ENCODE data around the gene NDRG3. TPM values are rescaled to one million over a fixed set of nuclear protein-coding genes. Genes with fewer than 3 reads are reported as not detected.

Gene NDRG3
- total and polyA plus RNA-seq, 4 donors, result 12.2 to 20.8 (median 17.7) TPM

DNA sequence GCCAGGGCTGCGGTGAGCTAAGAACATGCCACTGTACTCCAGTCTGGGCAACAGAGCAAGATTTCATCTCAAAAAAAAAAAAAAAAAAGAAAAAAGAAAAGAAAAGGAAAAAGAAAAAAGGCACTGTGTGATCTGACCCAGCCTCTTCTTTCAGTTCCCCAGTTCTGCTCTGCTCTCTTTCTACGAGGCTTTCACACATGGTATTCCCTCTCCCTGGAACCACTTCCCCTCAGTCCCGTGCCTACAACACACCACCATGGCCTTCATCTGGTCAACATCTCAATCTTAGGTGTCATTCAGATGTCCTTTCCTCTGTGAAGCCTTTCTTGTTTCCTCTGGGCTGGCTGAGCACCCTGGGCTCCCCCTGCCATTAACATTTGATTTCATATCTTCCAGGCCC, 29.9 kb upstream of the NDRG3 start:
- H3K4me3 ChIP-seq, result no peak overlapping the region
- WGBS, 2 donors, result 69 to 72% methylated on average over 3 of the region's 3 CpGs
- H3K4me1 ChIP-seq (ENCODE audit: control insufficient read depth in 5 of 5, insufficient read depth in 5 of 5, low read length in 5 of 5), result peaks cover 0 to 28% (median 8%) of the 10 kb centered on the region in 5 donors
- no peak overlapping the region for H3K9ac ChIP-seq (ENCODE audit: insufficient read depth in 1 of 2, low read length in 2 of 2)
- no peaks in the 10 kb centered on the region for H3K9me3 ChIP-seq (ENCODE audit: control insufficient read depth in 4 of 4, insufficient read depth in 3 of 4, low read length in 3 of 4)
- peaks cover 0 to 7% (median 0%) of the 10 kb centered on the region in 4 donors for H3K36me3 ChIP-seq (ENCODE audit: control insufficient read depth in 4 of 4, insufficient read depth in 4 of 4, low read length in 4 of 4)
- TF ChIP-seq, protein P1, sequence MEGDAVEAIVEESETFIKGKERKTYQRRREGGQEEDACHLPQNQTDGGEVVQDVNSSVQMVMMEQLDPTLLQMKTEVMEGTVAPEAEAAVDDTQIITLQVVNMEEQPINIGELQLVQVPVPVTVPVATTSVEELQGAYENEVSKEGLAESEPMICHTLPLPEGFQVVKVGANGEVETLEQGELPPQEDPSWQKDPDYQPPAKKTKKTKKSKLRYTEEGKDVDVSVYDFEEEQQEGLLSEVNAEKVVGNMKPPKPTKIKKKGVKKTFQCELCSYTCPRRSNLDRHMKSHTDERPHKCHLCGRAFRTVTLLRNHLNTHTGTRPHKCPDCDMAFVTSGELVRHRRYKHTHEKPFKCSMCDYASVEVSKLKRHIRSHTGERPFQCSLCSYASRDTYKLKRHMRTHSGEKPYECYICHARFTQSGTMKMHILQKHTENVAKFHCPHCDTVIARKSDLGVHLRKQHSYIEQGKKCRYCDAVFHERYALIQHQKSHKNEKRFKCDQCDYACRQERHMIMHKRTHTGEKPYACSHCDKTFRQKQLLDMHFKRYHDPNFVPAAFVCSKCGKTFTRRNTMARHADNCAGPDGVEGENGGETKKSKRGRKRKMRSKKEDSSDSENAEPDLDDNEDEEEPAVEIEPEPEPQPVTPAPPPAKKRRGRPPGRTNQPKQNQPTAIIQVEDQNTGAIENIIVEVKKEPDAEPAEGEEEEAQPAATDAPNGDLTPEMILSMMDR (IDR thresholded peaks at IDR 0.05; ENCODE audit: control extremely low read depth, extremely low read depth), result no peak
- no peak overlapping the region for H3K27ac ChIP-seq (ENCODE audit: low read depth in 1 of 2, low read length in 1 of 2)
- DNase-seq (no peak), ATAC-seq (ENCODE audit: insufficient read depth, low FRiP score) (no peak)
- no peaks in the 10 kb centered on the region for H3K27me3 ChIP-seq (ENCODE audit: control insufficient read depth in 3 of 3, insufficient read depth in 3 of 3, low read length in 2 of 3)

DNA sequence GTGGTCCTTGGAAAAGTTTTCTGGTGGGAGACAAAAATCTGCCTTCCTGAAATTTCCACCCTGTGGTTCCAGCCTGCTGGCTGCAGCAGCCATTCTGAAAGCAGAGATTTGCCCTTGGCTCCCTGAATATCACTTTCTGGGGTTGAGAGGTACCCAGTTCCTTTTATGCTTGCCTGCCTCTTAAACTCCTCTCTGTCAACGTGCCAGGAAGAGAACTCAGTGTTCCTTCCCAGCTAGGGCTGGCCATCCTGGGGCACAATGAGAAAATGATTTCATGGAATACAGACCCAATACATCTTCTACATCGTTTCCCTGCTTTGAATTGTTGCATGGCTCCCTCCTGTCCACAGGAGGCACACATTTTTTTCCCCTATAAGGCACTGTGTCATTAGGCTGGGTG, 29.3 kb upstream of the NDRG3 start:
- Histone ChIP-seq H3K27ac (ENCODE audit: low read depth in 1 of 2, low read length in 1 of 2) (peak overlapping the region in 1 of 2 donors; percentile 37), H3K4me3 (no peak overlapping the region), H3K9me3 (ENCODE audit: control insufficient read depth in 4 of 4, insufficient read depth in 3 of 4, low read length in 3 of 4) (no peaks in the 10 kb centered on the region), H3K4me1 (ENCODE audit: control insufficient read depth in 5 of 5, insufficient read depth in 5 of 5, low read length in 5 of 5) (peaks cover 0 to 28% (median 8%) of the 10 kb centered on the region in 5 donors), H3K36me3 (ENCODE audit: control insufficient read depth in 4 of 4, insufficient read depth in 4 of 4, low read length in 4 of 4) (peaks cover 0 to 3% (median 0%) of the 10 kb centered on the region in 4 donors), H3K9ac (ENCODE audit: insufficient read depth in 1 of 2, low read length in 2 of 2) (no peak overlapping the region), H3K27me3 (ENCODE audit: control insufficient read depth in 3 of 3, insufficient read depth in 3 of 3, low read length in 2 of 3) (no peaks in the 10 kb centered on the region)
- DNase-seq, result no peak
- ATAC-seq (ENCODE audit: insufficient read depth, low FRiP score), result no peak
- 66 to 78% methylated on average over 2 of the region's 2 CpGs for WGBS, 2 donors
- TF ChIP-seq, protein P1 (IDR thresholded peaks at IDR 0.05; ENCODE audit: control extremely low read depth, extremely low read depth), result no peak

DNA sequence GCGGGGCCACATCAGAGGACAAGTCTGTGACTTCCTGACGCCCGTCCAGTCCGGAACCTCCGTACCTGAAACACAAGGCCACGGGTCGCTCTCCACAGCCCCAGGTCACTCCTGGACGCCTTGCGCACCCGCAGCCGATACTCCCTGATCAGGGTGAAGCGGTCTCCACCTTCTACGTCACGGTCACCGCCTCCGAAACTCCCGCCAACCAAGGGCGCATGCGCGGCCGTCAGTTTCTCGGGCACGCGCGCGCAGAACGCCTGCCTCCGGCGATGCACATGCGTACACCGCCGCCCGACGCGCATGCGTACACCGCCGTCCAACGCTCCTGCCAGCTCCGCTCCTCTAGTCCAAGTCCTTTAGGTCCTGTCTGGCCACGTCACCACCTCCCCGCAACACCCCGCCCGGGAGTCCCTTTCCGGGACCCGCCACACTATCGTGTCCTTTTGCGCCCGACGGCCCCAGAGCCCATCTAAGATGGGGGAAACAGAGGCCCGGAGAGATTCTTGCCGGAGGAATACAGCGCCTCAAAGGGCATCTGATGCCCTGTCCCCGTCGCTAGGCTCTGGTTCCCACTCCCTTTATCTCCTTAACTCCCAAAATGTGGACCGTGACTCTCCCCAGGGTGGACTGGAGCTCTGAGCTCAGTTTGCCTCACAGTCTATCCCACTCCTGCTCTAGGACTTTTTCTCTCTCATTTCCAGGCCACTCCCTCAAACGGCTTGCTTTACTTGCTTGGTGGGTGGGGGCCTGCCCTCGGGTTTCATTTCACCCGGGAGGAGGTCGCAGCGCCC, 27.9 kb upstream of the NDRG3 start, which contains the start of gene DSN1:
Gene DSN1 (minus strand): TSS at position 167 of the 794 bp plus-strand sequence. CDS start 2,305 bp downstream, outside the sequence.
- Histone ChIP-seq H3K4me1 (ENCODE audit: control insufficient read depth in 5 of 5, insufficient read depth in 5 of 5, low read length in 5 of 5) (peaks cover 0 to 31% (median 8%) of the 10 kb centered on the region in 5 donors), H3K36me3 (ENCODE audit: control insufficient read depth in 4 of 4, insufficient read depth in 4 of 4, low read length in 4 of 4) (no peaks in the 10 kb centered on the region), H3K27ac (ENCODE audit: low read depth in 1 of 2, low read length in 1 of 2) (peak within 1 kb of the TSS; percentile 91 to 98), H3K27me3 (ENCODE audit: control insufficient read depth in 3 of 3, insufficient read depth in 3 of 3, low read length in 2 of 3) (no peaks in the 10 kb centered on the region), H3K9me3 (ENCODE audit: control insufficient read depth in 4 of 4, insufficient read depth in 3 of 4, low read length in 3 of 4) (no peaks in the 10 kb centered on the region), H3K9ac (ENCODE audit: insufficient read depth in 1 of 2, low read length in 2 of 2) (peak within 1 kb of the TSS; percentile 95 to 98), H3K4me3 (peak within 1 kb of the TSS; percentile 65)
- TF ChIP-seq, protein P1 (IDR thresholded peaks at IDR 0.05; ENCODE audit: control extremely low read depth, extremely low read depth), result no peak
- 0% methylated on average over 61 of the region's 61 CpGs for WGBS, 2 donors
- DNase-seq, result peak; percentile 99
- peak; percentile 89 for ATAC-seq (ENCODE audit: insufficient read depth, low FRiP score)

All from lung (tissue), 12 donors.